ENCODE data around the gene SSH3.

Gene SSH3

DNA sequence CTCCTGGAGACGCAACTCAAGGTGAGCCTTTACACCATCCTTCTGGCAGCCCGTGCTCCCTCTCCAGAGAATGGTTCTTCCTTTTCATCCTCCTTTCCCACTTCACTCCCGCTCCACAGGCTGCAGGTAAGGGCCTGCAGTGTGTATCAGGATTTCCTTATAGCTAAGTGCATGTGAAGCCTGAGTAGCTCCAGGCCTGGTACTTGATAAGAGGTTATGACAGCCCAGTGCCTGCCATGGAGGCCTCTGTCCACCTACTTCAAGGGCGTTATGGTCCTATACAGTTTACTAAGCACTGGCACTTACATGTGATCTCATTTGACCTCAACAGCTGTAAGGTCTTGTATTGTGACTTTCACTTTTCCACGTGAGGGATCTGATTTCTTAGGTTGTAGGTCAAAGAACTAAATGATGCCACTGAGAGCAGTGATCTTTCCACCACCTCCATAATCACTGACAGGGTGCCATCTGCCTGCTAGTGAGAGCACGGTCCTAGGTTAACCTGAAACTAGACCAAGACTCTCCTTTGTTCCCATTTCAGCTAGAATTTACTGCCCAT lies 18.1 kb downstream of the SSH3 start:
- TF ChIP-seq, protein P1, sequence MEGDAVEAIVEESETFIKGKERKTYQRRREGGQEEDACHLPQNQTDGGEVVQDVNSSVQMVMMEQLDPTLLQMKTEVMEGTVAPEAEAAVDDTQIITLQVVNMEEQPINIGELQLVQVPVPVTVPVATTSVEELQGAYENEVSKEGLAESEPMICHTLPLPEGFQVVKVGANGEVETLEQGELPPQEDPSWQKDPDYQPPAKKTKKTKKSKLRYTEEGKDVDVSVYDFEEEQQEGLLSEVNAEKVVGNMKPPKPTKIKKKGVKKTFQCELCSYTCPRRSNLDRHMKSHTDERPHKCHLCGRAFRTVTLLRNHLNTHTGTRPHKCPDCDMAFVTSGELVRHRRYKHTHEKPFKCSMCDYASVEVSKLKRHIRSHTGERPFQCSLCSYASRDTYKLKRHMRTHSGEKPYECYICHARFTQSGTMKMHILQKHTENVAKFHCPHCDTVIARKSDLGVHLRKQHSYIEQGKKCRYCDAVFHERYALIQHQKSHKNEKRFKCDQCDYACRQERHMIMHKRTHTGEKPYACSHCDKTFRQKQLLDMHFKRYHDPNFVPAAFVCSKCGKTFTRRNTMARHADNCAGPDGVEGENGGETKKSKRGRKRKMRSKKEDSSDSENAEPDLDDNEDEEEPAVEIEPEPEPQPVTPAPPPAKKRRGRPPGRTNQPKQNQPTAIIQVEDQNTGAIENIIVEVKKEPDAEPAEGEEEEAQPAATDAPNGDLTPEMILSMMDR (IDR thresholded peaks at IDR 0.05; ENCODE audit: low read length, missing control alignments) = no peak
- H3K4me3 ChIP-seq (replicated peaks; ENCODE audit: low read depth, low read length) = no peak overlapping the region
- no peak for DNase-seq (ENCODE audit: low read depth)

DNA sequence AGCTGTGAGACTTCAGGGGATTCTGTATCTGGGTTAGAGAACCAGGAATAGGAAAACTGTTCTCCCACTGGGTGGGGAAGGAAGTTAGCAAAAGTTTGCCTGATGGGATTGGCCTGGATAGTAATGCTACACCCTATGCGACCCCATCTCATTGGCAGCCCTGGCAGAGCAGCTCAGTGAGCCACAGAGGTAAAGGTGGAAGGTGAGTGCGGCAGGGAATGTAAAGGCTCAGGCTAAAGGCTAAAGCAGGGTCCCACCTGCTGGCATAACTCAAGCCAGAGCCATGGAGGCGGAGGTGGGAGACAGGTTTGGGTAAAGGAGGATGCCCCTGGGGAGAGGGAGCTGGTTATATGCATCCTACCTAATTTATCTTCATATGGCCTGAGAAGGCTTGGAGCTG lies 18.7 kb downstream of the SSH3 start:
- H3K4me3 ChIP-seq (replicated peaks; ENCODE audit: low read depth, low read length) = no peak overlapping the region
- TF ChIP-seq, protein P1 (IDR thresholded peaks at IDR 0.05; ENCODE audit: low read length, missing control alignments) = no peak
- DNase-seq (ENCODE audit: low read depth) = no peak

DNA sequence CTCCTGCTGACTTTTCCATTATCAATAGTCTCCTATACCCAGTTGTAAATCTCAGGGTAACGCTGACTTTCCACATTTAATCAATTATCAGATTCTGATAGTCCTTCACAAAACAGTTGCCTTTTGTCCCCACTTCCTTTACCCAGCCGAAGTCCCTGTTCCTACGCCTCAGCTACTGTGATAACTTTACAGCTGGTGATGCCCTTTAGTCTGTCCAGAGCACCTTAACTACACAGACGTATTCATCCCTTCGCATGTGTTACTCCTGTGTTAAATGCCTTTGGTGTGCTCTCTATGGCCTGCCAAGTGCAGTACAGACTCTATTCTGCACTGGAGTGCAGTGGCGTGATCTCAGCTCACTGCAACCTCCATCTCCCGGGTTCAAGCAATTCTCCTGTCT lies 20.2 kb downstream of the SSH3 start:
- H3K4me3 ChIP-seq (replicated peaks; ENCODE audit: low read depth, low read length) = no peak overlapping the region
- DNase-seq (ENCODE audit: low read depth) = no peak
- TF ChIP-seq, protein P1 (IDR thresholded peaks at IDR 0.05; ENCODE audit: low read length, missing control alignments) = no peak

DNA sequence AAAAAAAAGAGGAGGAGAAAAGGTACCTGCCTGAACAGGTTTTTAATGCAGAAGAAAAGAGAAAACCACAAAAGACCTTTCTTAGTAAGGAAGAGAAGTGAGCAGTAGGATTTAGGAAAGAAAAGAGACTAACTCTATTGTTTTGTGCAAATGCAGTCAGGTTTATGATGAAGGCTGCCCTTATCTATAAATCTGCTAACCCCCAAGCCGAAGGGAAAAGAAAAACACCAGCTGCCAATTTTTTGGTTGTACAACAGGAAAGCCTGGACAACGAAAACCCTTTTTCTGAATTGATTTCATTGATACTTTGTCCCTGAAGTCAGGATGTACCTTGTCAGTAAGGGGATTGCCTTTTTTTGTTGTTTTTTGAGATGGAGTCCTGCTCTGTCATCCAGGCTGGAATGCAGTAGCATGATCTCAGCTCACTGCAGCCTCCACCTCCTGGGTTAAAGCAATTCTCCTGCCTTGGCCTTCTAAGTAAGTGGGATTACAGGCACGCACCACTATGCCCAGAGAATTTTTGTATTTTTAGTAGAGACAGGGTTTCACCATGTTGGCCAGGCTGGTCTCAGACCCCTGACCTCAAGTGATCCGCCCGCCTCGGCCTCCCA lies 28.9 kb downstream of the SSH3 start:
- TF ChIP-seq, protein P1 (IDR thresholded peaks at IDR 0.05; ENCODE audit: low read length, missing control alignments) = no peak
- DNase-seq (ENCODE audit: low read depth) = no peak
- H3K4me3 ChIP-seq (replicated peaks; ENCODE audit: low read depth, low read length) = no peak overlapping the region

DNA sequence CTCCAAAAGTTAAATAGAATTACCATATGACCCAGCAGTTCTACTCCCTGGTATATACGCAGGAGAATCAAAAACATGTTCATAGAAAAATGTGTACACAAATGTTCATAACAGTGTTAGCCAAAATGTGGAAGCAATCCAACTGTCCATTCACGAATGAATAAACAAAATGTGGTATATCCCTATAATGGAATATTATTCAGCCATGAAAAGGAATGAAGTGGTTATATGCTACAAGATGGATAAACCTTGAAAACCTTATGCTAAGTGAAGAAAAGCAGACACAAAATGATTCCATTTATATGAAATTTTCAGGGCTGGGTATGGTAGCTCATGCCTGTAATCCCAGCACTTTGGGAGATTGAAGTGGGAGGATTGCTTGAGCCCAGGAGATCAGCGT lies 33.9 kb downstream of the SSH3 start:
- DNase-seq (ENCODE audit: low read depth) = no peak
- H3K4me3 ChIP-seq (replicated peaks; ENCODE audit: low read depth, low read length) = no peak overlapping the region
- TF ChIP-seq, protein P1 (IDR thresholded peaks at IDR 0.05; ENCODE audit: low read length, missing control alignments) = no peak

DNA sequence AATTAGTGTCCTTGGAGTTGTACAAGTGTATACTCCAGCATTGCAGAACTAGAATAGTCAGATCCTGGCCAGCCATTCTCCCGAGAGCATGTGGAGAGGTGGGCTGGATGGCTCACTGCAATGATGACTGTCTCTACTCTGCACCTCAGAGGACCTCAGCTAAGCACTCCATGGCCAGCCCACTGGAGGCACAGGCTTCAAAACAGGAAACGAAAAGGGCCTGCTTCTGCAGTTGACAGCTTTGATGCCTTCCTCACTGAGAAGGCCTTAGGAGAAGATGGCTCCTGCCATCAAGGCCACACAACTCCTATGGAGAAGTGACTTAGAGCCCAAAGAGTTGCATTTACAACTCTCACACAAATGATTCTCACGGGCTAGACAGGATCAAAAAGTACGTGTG lies 40.9 kb downstream of the SSH3 start:
- no peak overlapping the region for H3K4me3 ChIP-seq (replicated peaks; ENCODE audit: low read depth, low read length)
- TF ChIP-seq, protein P1 (IDR thresholded peaks at IDR 0.05; ENCODE audit: low read length, missing control alignments) = no peak
- no peak for DNase-seq (ENCODE audit: low read depth)

Data from fibroblast of pulmonary artery (primary cell).